Kidney (tissue), 14 donors: Measurements from ENCODE around the gene ANKMY1. TPM values are rescaled to one million over a fixed set of nuclear protein-coding genes. Genes with fewer than 3 reads are reported as not detected.

Source experiments
- DNase-seq, 5 donors: peaks; one replicate each; pipeline ENCODE4 v3.0.0-alpha.2; 2013 to 2020
- FAIRE-seq: peaks from 2 replicates; lab custom pipeline; 2012; peaks lifted over from hg19 to GRCh38; lab: Jason Lieb, UNC
- H3K27ac ChIP-seq, 2 donors: one replicate each; pipeline ENCODE4 v1.7.0; 2013; ENCODE audit warnings: low read depth in 2 of 2, low read length in 2 of 2, inconsistent platforms in 1 of 2
- H3K27me3 ChIP-seq: one replicate; pipeline ENCODE4 v1.7.1; 2013; ENCODE audit warnings: low read length, inconsistent platforms; ENCODE audit not compliant: control insufficient read depth, insufficient read depth
- H3K36me3 ChIP-seq, 3 donors: one replicate each; pipeline versions ENCODE4 v1.7.0 to v1.7.1; 2013; ENCODE audit warnings: low read length in 3 of 3, control low read depth in 1 of 3, inconsistent platforms in 1 of 3; ENCODE audit not compliant: insufficient read depth in 3 of 3, control insufficient read depth in 2 of 3
- H3K4me1 ChIP-seq, 3 donors: one replicate each; pipeline versions ENCODE4 v1.7.0 to v1.7.1; 2013; ENCODE audit warnings: low read length in 3 of 3, inconsistent platforms in 1 of 3, low read depth in 1 of 3; ENCODE audit not compliant: control insufficient read depth in 2 of 3, insufficient read depth in 2 of 3
- H3K4me3 ChIP-seq, 3 donors: one replicate each; pipeline versions ENCODE4 v1.7.0 to v1.8.1; 2013; ENCODE audit warnings: low read length in 3 of 3, control low read depth in 1 of 3, inconsistent platforms in 1 of 3
- H3K9ac ChIP-seq, 3 donors: one replicate each; pipeline versions ENCODE4 v1.7.0 to v1.7.1; 2013; ENCODE audit warnings: low read length in 3 of 3, control low read depth in 1 of 3, inconsistent platforms in 1 of 3
- H3K9me3 ChIP-seq, 3 donors: one replicate each; pipeline versions ENCODE4 v1.7.0 to v1.7.1; 2013; ENCODE audit warnings: low read length in 3 of 3, control low read depth in 1 of 3, inconsistent platforms in 1 of 3; ENCODE audit not compliant: control insufficient read depth in 2 of 3, insufficient read depth in 1 of 3
- CTCF ChIP-seq: IDR thresholded peaks from 3 replicates; pipeline ENCODE4 v1.5.1; 2012; ENCODE audit warnings: mild to moderate bottlenecking, moderate library complexity, borderline replicate concordance; ENCODE audit not compliant: insufficient read depth; ENCODE audit errors: extremely low read depth
- intact Hi-C: fragments of 100-400 bp; cut with DNase I; formaldehyde crosslinking; loops from one replicate; pipeline ENCODE4 v1.11.1; 2022
- polyA plus RNA-seq: library from polyadenylated mRNA; stranded (reverse); fragments of 350-450 nt; fragmentation: Illumina TruSeq; extraction: RNeasy Lipid Tissue Mini Kit (QIAGEN cat#74804); gene quantifications from one replicate; pipeline ENCODE4 v1.2.3, GENCODE V29; 2014; ENCODE audit warnings: low read depth, low replicate concordance; ENCODE audit not compliant: insufficient read depth
- total RNA-seq: library from RNA; stranded (reverse); fragmentation: NEBNext Ultra II Directional; extraction: Animal tissue kit (Norgen Biotek cat#: 25700); gene quantifications from one replicate; pipeline ENCODE4 v1.2.1, GENCODE V29; 2021
- donor health status: control.
- donor health status: control.
- donor health status: control.
- donor health status: control.
- donor health status: control.
- donor health status: DM: yes; HTN: yes; CAD: no.
- donor health status: Normal renal cell carcinoma (clear cell type).

Gene ANKMY1
- total and polyA plus RNA-seq, 2 donors from 2014 or later, result 3.0 to 22.1 TPM

GRCh38 chr2:240465268-240465764 lies 92.5 kb downstream of the ANKMY1 start:
- Histone ChIP-seq H3K4me1 (no peaks in the 10 kb centered on the region), H3K9ac (no peak overlapping the region), H3K27ac (no peak overlapping the region), H3K4me3 (no peak overlapping the region), H3K9me3 (peaks cover 0 to 2% (median 0%) of the 10 kb centered on the region in 3 donors), H3K27me3 (no peaks in the 10 kb centered on the region), H3K36me3 (peaks cover 0 to 6% (median 5%) of the 10 kb centered on the region in 3 donors)
- FAIRE-seq (no peak), DNase-seq (peak in 3 of 5 donors; percentile 8 to 71 (median 42))
- TF ChIP-seq CTCF, result no peak
- intact Hi-C loops, result no loop called here

- intact Hi-C loops, result no loop called here
- no peak for FAIRE-seq
Measured at GRCh38 chr2:240464514-240465241, 93.1 kb downstream of the ANKMY1 start.

GRCh38 chr2:240463866-240464481 lies 93.8 kb downstream of the ANKMY1 start:
- TF ChIP-seq CTCF, result no peak
- H3K4me3 ChIP-seq, result no peak overlapping the region
- intact Hi-C loops, result no loop called here
- DNase-seq (peak in 2 of 5 donors; percentile 4 to 52), FAIRE-seq (no peak)
- no peak overlapping the region for H3K27ac ChIP-seq
- H3K4me1 ChIP-seq, result no peaks in the 10 kb centered on the region
- H3K9ac ChIP-seq, result no peak overlapping the region
- H3K36me3 ChIP-seq, result peaks cover 0 to 6% (median 4%) of the 10 kb centered on the region in 3 donors
- no peaks in the 10 kb centered on the region for H3K9me3 ChIP-seq
- H3K27me3 ChIP-seq, result no peaks in the 10 kb centered on the region

More at GRCh38 chr2:240464514-240465241, 93.1 kb downstream of the ANKMY1 start:
- Histone ChIP-seq H3K27me3 (no peaks in the 10 kb centered on the region), H3K4me1 (no peaks in the 10 kb centered on the region), H3K36me3 (peaks cover 0 to 6% (median 5%) of the 10 kb centered on the region in 3 donors), H3K9ac (no peak overlapping the region), H3K4me3 (no peak overlapping the region), H3K9me3 (peaks cover 0 to 2% (median 0%) of the 10 kb centered on the region in 3 donors), H3K27ac (no peak overlapping the region)
- peak in 3 of 5 donors; percentile 5 to 68 (median 36) for DNase-seq
- no peak for TF ChIP-seq CTCF
